ENCODE data around the gene PTPRD. TPM values are rescaled to one million over a fixed set of nuclear protein-coding genes. Genes with fewer than 3 reads are reported as not detected.

The PTPRD gene
- total RNA-seq, 1 donor from 2014 or later = 15.6 TPM

- peaks cover 4% of the 10 kb centered on the region for H3K4me1 ChIP-seq
- no peak for DNase-seq
- intact Hi-C loops (cut with micrococcal nuclease) = loop anchor here (5.0 kb wide), 1 partner anchor 203 kb away; no protein-coding TSS in a partner anchor
- no peaks in the 10 kb centered on the region for H3K27me3 ChIP-seq (ENCODE audit: low read depth)
- peaks cover 8% of the 10 kb centered on the region for H3K9me3 ChIP-seq (replicated peaks)
- H3K36me3 ChIP-seq = no peaks in the 10 kb centered on the region
- H3K4me3 ChIP-seq = no peak overlapping the region
- TF ChIP-seq CTCF (IDR thresholded peaks at IDR 0.05; ENCODE audit: borderline replicate concordance) = no peak
- no peak overlapping the region for H3K27ac ChIP-seq (replicated peaks)
These were observed 347.6 kb downstream of the PTPRD start for GRCh38 chr9:10265153-10265631.

- no peak for TF ChIP-seq CTCF (IDR thresholded peaks at IDR 0.05; ENCODE audit: borderline replicate concordance)
- intact Hi-C loops (cut with micrococcal nuclease) = no loop called here
These were observed 352.3 kb downstream of the PTPRD start for GRCh38 chr9:10260501-10260900.

GRCh38 chr9:10259668-10260067, 353.1 kb downstream of the PTPRD start:
- H3K36me3 ChIP-seq = no peaks in the 10 kb centered on the region
- DNase-seq = no peak
- peaks cover 8% of the 10 kb centered on the region for H3K9me3 ChIP-seq (replicated peaks)
- H3K27ac ChIP-seq (replicated peaks) = no peak overlapping the region
- intact Hi-C loops (cut with micrococcal nuclease) = no loop called here
- H3K4me1 ChIP-seq = no peaks in the 10 kb centered on the region
- TF ChIP-seq CTCF (IDR thresholded peaks at IDR 0.05; ENCODE audit: borderline replicate concordance) = no peak
- H3K27me3 ChIP-seq (ENCODE audit: low read depth) = no peaks in the 10 kb centered on the region
- H3K4me3 ChIP-seq = no peak overlapping the region

More at GRCh38 chr9:10260501-10260900, 352.3 kb downstream of the PTPRD start:
- Histone ChIP-seq H3K4me3 (no peak overlapping the region), H3K36me3 (no peaks in the 10 kb centered on the region), H3K4me1 (no peaks in the 10 kb centered on the region), H3K27me3 (ENCODE audit: low read depth) (no peaks in the 10 kb centered on the region), H3K27ac (replicated peaks) (no peak overlapping the region), H3K9me3 (replicated peaks) (peaks cover 8% of the 10 kb centered on the region)
- DNase-seq = no peak

GRCh38 chr9:10255758-10256157, 357.0 kb downstream of the PTPRD start:
- Histone ChIP-seq H3K36me3 (no peaks in the 10 kb centered on the region), H3K9me3 (replicated peaks) (no peaks in the 10 kb centered on the region), H3K27ac (replicated peaks) (no peak overlapping the region), H3K4me3 (no peak overlapping the region), H3K4me1 (peaks cover 8% of the 10 kb centered on the region), H3K27me3 (ENCODE audit: low read depth) (no peaks in the 10 kb centered on the region)
- TF ChIP-seq CTCF (IDR thresholded peaks at IDR 0.05; ENCODE audit: borderline replicate concordance) = no peak
- intact Hi-C loops (cut with micrococcal nuclease) = no loop called here
- DNase-seq = no peak

GRCh38 chr9:10254338-10254737, 358.5 kb downstream of the PTPRD start:
- H3K9me3 ChIP-seq (replicated peaks) = no peaks in the 10 kb centered on the region
- H3K36me3 ChIP-seq = no peaks in the 10 kb centered on the region
- intact Hi-C loops (cut with micrococcal nuclease) = no loop called here
- no peak overlapping the region for H3K27ac ChIP-seq (replicated peaks)
- H3K4me1 ChIP-seq = peaks cover 8% of the 10 kb centered on the region
- DNase-seq = no peak
- H3K27me3 ChIP-seq (ENCODE audit: low read depth) = no peaks in the 10 kb centered on the region
- no peak overlapping the region for H3K4me3 ChIP-seq
- no peak for TF ChIP-seq CTCF (IDR thresholded peaks at IDR 0.05; ENCODE audit: borderline replicate concordance)
